NCI-H1092 treated with DMSO at 0.1 percent for 48 hours (cell line): ENCODE results near the gene ANLN.

Experiments used
- DNase-seq: peaks from one replicate; lab custom pipeline; 2025; lab: John Stamatoyannopoulos, UW

The ANLN gene, protein sequence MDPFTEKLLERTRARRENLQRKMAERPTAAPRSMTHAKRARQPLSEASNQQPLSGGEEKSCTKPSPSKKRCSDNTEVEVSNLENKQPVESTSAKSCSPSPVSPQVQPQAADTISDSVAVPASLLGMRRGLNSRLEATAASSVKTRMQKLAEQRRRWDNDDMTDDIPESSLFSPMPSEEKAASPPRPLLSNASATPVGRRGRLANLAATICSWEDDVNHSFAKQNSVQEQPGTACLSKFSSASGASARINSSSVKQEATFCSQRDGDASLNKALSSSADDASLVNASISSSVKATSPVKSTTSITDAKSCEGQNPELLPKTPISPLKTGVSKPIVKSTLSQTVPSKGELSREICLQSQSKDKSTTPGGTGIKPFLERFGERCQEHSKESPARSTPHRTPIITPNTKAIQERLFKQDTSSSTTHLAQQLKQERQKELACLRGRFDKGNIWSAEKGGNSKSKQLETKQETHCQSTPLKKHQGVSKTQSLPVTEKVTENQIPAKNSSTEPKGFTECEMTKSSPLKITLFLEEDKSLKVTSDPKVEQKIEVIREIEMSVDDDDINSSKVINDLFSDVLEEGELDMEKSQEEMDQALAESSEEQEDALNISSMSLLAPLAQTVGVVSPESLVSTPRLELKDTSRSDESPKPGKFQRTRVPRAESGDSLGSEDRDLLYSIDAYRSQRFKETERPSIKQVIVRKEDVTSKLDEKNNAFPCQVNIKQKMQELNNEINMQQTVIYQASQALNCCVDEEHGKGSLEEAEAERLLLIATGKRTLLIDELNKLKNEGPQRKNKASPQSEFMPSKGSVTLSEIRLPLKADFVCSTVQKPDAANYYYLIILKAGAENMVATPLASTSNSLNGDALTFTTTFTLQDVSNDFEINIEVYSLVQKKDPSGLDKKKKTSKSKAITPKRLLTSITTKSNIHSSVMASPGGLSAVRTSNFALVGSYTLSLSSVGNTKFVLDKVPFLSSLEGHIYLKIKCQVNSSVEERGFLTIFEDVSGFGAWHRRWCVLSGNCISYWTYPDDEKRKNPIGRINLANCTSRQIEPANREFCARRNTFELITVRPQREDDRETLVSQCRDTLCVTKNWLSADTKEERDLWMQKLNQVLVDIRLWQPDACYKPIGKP

DNA sequence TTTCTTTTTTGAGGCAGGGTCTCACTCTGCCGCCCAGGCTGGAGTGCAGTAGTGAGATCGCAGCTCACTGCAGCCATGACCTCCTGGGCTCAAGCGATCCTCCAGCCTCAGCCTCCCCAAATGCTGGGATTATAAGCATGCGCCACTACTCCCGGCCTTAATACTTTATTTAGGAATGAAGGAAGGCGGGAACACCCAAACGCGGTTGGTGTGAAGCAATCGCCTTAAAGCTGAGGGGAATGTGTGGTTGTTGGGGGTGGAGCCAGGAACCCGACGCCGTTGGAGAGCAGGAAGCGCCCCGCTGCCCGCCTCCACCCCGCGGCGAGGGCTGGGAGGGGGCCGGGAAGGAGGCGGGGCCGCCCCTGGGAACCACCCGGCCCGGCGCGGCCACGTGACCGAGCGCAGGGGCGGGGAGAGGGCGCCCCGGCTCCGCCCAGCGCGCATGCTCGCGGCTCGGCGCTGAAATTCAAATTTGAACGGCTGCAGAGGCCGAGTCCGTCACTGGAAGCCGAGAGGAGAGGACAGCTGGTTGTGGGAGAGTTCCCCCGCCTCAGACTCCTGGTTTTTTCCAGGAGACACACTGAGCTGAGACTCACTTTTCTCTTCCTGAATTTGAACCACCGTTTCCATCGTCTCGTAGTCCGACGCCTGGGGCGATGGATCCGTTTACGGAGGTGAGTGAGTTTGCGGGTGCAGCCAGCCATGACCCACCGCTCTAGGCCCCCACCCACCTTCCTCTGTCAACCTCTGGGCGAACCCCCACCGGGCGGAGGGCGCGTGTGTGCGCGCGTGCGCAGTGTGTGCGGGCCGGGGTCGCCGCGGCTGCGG, at the start of gene ANLN:
TSS of gene ANLN (plus strand) at position 492 of the 828 bp plus-strand sequence. CDS start at position 657, 165 bp downstream.
- peak; percentile 94 for DNase-seq

DNA sequence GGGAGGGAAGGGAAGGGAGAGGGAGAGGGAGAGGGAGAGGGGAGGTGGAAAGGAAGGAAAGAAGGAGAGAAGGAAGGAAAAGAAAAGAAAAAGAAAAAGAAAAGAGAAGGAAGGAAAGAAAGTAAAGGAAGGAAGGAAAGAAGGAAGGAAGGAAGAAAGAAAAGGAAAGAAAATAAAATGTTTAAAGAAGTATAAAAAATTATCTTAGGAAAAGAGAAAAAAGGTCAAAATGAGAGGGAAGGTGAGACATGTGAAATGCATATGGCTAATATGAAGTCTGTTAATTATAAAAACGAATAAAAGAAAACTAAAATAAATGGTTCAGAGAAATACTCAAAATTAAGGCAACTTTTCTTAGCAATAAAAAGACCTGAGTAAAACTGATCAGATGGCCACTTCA, 46.1 kb upstream of the ANLN start:
- DNase-seq, result no peak

DNA sequence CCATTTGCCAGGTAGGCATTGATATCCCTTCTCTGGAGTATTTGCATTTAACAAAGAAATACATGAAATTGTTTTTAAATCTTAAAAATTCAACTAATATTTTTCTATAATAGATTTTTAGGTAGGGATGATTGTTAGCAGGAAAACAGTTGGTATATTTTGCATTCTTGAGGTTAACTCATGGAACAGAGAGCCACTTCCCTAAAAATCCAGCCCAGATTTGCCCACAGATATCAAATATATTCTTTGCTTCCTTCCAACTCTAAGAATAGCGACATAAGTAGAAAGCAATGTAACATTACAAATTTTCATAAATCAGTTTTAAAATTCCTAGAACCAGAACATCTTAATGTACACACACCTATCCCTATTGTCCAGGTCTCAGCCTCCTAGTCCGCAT, 45.0 kb upstream of the ANLN start:
- DNase-seq, result no peak

DNA sequence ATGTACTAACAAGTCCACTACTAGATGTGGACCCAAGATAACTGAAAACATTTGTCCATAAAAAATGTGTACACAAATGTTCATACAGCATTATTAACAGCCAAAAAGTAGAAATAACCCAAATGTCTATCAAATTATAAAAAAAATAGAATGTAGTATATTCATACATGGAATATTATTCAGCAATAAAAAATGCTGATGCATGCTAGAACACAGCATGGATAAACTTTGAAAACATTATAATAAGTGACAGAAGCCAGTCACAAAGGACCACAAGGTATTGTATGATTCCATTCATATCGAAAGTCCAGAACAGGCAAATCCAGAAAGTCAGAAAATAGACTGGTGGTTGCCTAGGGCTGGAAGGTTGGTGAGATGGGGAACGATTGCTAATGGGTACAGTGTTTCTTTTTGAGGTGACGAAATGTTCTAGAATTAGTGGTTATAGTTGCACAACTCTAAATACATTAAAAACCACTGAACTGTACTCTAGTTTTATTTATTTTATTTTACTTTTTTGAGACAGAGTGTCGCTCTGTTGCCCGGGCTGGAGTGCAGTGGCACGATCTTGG, 43.3 kb upstream of the ANLN start:
- DNase-seq, result no peak

DNA sequence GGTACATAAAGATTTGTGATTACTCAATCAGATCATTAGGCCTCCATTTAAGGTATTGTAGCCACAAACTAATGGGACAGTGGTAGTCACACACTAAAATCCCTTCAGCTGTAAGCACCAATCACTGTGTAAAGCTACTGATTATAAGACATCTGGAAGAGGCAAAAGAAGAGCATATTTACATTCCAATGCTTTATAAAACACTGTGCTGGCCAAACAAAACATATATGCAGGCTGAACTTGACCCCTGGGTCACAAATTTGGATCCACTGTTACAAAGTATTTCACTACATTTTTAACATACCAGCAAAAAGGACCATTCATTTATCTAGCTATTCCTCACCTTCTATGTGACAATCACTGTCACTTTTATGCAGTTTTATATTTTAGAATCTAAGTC, 41.4 kb upstream of the ANLN start:
- DNase-seq, result no peak

DNA sequence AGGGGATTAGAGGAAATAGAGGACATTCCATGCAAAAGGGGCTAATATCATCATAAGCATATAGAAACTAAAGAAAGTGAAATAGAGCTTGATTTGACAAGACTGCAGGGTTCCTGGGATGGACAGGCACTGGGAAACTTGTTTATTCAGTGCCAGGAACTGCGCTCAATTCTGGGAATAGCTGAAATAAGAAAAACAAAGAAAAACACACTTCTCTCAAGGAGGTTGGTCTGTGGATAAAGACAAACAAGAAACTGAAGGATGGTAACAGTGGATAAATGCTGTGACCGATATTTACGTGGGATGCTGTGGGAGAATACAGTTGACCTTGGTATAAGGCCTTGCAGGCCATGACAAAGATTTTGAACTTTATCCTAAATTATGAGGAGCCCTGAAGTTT, 40.9 kb upstream of the ANLN start:
- DNase-seq, result no peak

DNA sequence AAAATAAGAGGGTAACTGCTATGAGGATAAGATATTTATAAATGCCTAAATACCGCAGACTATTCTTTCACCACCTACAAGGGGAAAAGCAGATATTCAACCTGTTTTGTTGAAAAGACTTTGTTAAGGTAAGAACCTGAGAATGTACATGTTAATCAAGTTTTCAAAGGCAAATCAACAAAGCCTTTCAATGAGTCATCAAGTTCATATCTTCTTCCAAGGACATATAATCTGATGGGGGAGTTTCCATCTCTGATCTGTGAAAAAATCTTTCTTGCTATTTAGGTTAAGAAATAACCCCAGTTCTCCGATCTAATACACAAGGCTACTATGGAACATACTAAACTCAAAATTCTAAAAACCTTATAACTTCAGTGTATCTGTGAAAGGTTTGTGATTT, 40.0 kb upstream of the ANLN start:
- DNase-seq, result no peak

DNA sequence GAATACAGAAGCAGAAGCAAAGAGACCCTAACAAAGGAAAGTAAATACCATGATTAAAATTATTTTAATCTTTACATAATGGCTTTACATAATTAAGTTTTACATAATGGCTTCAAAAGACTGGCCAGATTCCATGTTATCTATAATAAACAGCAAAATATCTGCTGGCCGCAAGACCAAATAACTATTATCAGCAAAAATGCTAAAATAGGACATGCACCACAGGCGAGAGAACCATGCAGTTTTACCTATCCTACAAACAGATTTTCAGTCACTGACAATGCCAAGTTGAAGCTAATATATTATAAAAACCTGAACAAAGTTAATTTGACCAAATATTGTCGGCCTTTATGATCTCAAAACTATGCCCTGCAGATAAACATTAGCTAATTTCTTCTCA, 34.2 kb upstream of the ANLN start:
- no peak for DNase-seq

DNA sequence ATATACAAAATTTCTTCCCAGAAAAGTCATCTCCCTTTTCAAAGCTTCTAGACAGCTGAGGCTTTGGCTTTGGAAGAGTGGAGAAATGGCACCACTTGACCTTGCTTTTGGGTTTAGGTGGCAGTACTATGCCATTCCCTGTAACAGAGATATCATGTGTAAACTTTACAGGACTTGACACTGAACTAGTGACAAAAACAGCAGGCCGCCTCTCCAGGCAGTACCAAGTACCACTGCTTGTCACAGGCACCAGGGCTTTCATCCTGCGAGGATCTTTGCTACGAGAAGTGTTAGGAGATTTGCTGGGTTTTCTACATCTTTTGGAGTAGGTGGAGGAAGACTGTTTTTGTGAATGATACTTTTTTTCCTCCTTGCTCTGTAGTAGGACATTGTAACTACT, 32.6 kb upstream of the ANLN start:
- no peak for DNase-seq

DNA sequence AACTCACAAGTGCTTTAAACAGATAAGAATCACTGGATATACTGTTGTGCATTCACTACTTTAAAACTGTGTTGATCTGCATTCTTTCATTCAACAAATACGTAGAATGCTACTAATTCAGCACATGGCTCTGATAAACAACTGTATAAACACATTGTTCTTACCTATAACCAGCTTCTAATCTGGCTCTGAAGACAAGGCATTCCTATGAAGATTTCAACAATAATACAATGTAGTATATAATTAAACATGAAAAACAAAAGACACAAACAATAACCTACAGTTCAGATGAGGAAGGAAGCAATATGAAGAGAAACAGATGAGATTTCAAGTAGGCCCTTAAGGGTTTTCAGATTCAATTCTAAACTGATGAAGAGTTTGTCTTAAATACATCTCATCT, 31.1 kb upstream of the ANLN start:
- DNase-seq, result no peak

DNA sequence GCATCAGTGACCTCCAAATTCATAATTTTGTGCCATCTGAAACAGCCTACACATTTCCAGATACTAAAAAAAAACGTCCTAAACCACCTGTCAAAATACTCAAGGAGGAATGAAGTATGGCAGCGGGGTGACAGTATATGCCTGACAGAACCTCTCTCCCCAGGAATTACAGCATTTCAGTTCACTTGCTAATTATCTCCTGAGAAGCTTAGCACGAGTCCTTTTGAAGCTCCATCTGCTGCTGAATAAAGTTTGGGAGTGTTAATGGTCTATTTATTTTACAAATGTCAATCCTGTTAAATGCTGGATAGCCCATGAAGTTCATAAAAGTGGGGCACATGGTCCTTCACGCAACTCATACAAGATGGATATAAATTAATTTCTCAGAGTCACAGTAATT, 29.4 kb upstream of the ANLN start:
- DNase-seq, result no peak

DNA sequence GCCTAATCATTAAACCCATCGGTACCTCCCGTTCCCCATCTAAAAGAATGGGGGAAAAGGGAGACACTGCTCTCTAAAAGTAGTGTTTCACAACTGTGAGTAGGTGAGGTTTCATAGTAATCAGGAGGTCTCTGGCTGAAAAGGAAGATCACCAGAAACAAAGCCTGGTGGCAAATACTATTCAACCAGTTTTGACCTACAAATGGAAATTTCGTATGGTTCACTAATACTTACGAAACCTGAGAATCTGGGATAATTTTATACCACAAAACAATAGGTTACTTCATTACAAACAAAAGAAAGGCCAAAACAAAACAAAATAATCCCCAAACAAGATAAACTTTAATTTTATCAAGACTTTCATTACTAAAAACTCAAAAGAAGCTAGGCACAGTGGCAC, 28.4 kb upstream of the ANLN start:
- DNase-seq, result no peak

DNA sequence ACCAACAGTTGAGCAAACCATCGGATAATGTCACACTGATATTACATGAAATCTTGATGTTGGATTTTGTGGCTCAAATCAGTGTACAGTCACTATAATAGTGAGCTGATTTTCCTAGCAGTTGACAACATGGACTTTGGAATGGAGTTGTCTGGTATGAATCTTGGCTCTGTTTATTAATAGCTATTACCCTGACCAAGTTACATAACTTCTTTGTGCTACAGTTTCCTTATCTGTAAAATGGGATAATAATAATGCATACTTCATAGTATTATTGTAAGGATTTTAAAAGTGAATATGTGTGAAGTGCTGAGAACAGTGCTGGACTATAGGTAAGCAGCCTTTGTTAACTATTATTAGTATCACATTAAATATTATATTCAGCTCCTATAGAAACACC, 26.1 kb upstream of the ANLN start:
- no peak for DNase-seq

DNA sequence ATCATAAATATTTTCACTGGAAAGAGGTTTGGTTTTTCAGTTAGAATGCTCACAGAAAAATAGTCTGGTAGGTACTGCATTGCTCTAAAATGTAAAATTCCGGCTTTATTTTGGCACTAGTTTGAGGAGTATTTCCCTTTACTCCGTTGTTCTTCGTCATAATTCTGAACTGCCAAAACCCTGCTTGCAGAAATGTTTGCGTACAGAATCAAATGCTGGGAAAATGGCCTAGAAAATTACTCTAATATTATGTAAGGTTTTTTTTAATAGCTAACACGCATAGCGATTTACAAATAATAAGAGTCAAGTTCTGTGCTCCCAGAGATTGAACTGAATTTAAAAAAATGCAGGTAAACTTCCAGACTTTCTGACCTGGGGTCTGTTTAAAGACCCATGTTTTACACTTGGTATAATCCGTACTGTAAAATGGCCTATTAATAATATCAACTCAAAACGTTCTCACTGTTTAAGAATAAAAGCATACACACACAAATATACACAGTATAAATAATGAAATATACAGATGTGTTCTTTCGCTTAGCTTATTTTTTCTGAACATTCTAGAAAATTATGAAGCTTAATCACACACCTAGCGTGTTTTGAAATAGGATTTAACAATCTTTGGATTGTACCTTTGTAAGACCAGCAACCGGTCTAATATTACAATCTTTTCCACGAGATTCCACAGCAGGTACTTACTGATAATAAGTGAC, 23.5 kb upstream of the ANLN start:
- no peak for DNase-seq

DNA sequence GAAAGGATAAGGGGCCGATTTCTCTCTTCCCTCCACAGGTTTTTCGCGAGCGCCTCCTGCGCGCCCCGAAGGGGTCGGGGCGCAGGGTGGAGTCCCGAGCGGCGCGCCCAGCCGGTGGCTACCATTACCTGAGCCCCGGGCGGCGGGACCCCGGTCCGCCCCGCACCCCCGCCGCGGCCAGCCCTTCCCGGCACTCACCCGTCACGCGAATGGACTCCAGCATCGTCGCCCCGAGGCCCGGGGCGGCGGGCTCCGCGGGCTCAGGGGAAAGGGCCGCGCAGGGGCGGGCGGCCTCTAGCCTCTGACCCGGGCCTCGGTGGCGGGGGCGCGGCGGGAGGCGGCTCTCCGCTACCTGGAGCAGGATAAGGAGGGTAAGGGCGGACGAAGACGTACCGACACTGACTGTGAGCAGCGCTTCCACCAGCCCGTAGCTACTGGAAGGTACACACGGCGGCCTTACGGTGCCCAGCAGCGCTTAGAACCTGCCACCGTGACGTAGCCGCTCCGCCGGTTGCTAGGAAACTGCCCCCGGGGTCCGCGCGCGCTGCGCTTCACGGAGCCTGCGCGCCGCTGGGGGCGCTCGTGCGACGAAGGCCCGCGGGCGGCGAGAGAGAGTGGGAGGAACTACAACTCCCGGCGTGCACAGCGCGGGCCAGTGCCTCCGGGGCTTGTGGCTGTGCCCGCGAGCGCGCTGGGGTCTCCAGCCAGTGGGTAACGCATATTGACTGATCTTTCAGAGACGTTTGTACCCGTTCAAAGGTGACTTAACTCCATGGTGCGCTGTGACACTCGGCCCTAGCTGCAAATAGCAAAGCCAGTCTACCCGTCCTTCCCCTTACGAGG, 22.7 kb upstream of the ANLN start:
- DNase-seq, result peak; percentile 96

DNA sequence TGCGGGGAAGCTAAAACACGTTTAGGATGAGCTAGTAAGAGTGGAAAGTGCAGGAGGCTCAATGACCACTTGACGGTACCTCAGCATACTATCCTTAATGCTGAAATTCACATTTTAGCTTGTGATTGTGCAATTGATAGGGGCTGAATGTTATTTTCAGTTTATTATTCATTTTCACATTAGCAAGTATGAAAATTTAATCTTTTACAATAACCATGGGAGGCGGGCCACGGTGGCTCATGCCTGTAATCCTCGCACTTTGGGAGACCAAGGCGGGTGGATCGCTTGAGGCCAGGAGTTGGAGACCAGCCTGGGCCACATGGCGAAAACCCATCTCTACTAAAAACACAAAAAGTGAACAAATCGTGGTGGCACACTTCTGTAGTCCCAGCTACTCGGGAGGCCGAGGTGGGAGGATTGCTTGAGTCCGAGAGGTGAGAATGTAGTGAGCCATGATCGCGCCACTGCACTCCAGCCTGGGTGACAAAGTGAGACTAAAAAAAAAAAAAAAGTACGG, 22.0 kb upstream of the ANLN start:
- no peak for DNase-seq

DNA sequence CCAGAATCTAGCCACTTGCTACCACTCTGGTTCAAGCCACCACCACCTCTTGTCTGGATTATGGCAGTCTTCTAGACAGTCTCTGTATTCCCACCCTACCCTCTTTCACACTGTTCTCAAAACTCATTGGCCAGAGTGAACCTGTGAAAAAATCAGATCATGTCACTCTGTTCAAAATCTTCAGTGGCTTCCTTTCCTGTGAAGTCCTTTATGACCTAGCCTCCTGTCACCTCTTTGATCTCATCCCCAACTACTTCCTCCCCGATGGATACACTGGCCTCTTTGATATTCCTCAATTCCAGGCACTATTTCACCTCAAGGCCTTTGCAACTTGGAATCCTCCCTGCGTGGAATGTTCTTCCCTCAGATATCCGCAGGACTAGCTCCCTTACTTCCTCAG, 21.2 kb upstream of the ANLN start:
- DNase-seq, result no peak

DNA sequence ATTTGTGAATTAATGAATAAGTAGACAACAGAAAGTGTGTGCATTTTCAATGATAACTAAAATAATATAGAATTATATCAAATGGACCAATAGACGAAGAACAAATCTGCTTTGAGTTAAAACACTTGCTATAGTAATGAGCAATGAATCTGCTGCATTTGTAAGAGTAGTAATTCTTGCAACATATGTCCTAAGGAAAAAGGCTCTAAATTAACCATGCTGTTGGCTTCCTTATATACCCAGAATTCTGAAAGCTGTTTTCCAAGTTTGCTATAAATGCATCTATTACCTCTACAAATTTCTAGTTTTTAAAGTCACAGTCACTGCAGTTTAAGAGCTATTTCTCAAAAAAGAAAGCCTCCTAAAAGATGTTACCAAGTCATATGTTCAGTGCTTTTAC, 20.5 kb upstream of the ANLN start:
- DNase-seq, result no peak

DNA sequence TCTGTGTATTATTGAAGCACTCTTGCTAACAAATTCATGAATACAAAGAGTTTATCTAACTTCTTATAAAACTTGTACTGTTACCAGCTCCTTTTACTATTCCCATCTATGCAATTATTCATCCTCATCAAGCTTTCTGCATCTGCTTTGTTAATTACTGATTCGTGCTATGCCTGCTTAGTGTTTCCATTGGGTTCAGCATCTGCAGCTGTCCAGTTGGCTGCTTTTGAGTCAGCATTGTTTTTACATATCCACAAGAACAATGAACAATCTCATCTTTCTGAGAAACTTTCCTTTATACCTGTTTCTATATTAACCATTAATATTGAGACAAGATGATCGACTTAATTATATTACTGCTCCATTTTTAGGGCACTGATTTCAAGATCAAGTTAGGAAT, 19.6 kb upstream of the ANLN start:
- DNase-seq, result no peak

DNA sequence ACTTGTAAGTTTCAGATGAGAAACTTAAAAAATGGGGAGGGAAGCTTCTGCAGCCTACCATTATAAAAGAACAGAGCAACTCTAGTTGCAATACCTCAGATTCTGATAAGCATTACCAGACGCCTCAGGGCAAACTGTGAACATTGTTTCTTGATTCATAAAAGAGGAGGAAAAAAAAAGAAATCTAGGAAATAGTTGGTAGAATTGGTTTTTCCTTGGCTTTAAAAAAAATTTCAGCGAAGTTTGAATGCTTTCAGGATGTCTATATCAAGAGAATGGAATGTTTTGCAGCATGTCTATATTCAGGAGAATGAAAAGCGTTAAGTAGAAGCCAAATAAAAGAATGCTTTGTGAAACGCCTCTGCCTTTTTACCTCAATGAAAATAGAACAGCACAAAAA, 17.5 kb upstream of the ANLN start:
- no peak for DNase-seq
